T-cell (primary cell): ENCODE measurements around the gene OSBPL1A. TPM values are rescaled to one million over a fixed set of nuclear protein-coding genes. Genes with fewer than 3 reads are reported as not detected.

Source experiments
- ATAC-seq, 4 experiments: fragments of 200-7000 bp in 3 of 4; fragments of 150-1000 bp in 1 of 4; cut with Tn5 transposase; replicated peaks in 1 of 4; 1 replicate in 3 of 4; 2 replicates in 1 of 4; pipeline ENCODE4 v1.10.0; 2021; ENCODE audit warnings: moderate library complexity in 3 of 4, mild to moderate bottlenecking in 2 of 4, moderate number of reproducible peaks in 1 of 4
- CTCF ChIA-PET, 2 donors: fragments of 300-600 bp; sonication (Branson Sonifier 250); formaldehyde crosslinking; loops; one replicate each; lab custom pipeline; 2022; ENCODE audit warnings: antibody characterized with exemption in 2 of 2; lab: Charles Lee
- POLR2A ChIA-PET, 2 donors: fragments of 300-600 bp; sonication (Branson Sonifier 250); formaldehyde crosslinking; loops; one replicate each; lab custom pipeline; 2022; ENCODE audit warnings: antibody characterized with exemption in 2 of 2; lab: Charles Lee
- DNase-seq, 35 experiments: peaks; one replicate each; pipeline versions ENCODE4 v3.0.0 to v3.0.0-alpha.2; 2013 to 2023
- H3K27ac ChIP-seq: one replicate; pipeline ENCODE4 v1.5.1; 2013; ENCODE audit warnings: low read length
- H3K27me3 ChIP-seq, 2 experiments: replicated peaks in 1 of 2; 1 replicate in 1 of 2; 2 replicates in 1 of 2; pipeline versions ENCODE4 v1.6.1 to v1.7.0; 2013; ENCODE audit warnings: low read length in 1 of 2, mixed read lengths in 1 of 2; ENCODE audit not compliant: control insufficient read depth in 2 of 2, insufficient read depth in 2 of 2; ENCODE audit errors: extremely low read depth in 1 of 2
- H3K36me3 ChIP-seq, 2 donors: 1 replicate in 1 of 2; 2 replicates in 1 of 2; pipeline versions ENCODE4 v1.6.1 to v1.7.0; 2013; ENCODE audit warnings: low read length in 1 of 2; ENCODE audit not compliant: control insufficient read depth in 2 of 2, insufficient read depth in 1 of 2; ENCODE audit errors: extremely low read depth in 1 of 2
- H3K4me1 ChIP-seq, 2 experiments: 1 replicate in 1 of 2; 2 replicates in 1 of 2; pipeline versions ENCODE4 v1.6.1 to v1.7.0; 2013; ENCODE audit warnings: low read length in 2 of 2, mixed read lengths in 1 of 2; ENCODE audit not compliant: insufficient read depth in 2 of 2, control insufficient read depth in 1 of 2; ENCODE audit errors: extremely low read depth in 1 of 2
- H3K4me3 ChIP-seq, 2 donors: 1 replicate in 1 of 2; 2 replicates in 1 of 2; pipeline versions ENCODE4 v1.5.1 to v1.7.0; 2013; ENCODE audit warnings: mild to moderate bottlenecking in 2 of 2, low read length in 1 of 2, moderate library complexity in 1 of 2; ENCODE audit not compliant: control insufficient read depth in 1 of 2; ENCODE audit errors: extremely low read depth in 1 of 2
- H3K9me3 ChIP-seq: 2 replicates; pipeline ENCODE4 v1.7.0; 2013
- H3K27ac Mint-ChIP-seq, 2 donors: one replicate each; pipeline ENCODE4 v1.8.0; 2020 to 2021; ENCODE audit warnings: mild to moderate bottlenecking in 2 of 2, mixed read lengths in 2 of 2
- H3K27me3 Mint-ChIP-seq, 2 donors: one replicate each; pipeline ENCODE4 v1.8.0; 2021 to 2022; ENCODE audit warnings: mixed read lengths in 2 of 2
- H3K36me3 Mint-ChIP-seq: one replicate; pipeline ENCODE4 v1.8.0; 2021; ENCODE audit warnings: mixed read lengths
- H3K4me1 Mint-ChIP-seq, 3 donors: one replicate each; pipeline ENCODE4 v1.8.0; 2020 to 2022; ENCODE audit warnings: mixed read lengths in 3 of 3, mild to moderate bottlenecking in 1 of 3
- H3K4me3 Mint-ChIP-seq, 3 donors: one replicate each; pipeline ENCODE4 v1.8.0; 2020 to 2022; ENCODE audit warnings: mild to moderate bottlenecking in 3 of 3, mixed read lengths in 3 of 3, moderate library complexity in 3 of 3
- H3K9me3 Mint-ChIP-seq, 3 donors: one replicate each; pipeline ENCODE4 v1.8.0; 2020 to 2022; ENCODE audit warnings: mixed read lengths in 3 of 3
- WGBS: methylation state at CpG from one replicate; pipeline ENCODE4 v1.1.5; 2013; ENCODE audit warnings: missing lambda C conversion rate; ENCODE audit not compliant: insufficient coverage; 5-methylcytosine and 5-hydroxymethylcytosine counted together
- total RNA-seq, 35 experiments: library from RNA in 6 of 35; stranded (reverse) in 6 of 35; fragments of 120-200 nt in 1 of 35; gene quantifications; one replicate each; pipeline versions ENCODE4 v1.2.1 to v1.2.4 and lab custom pipeline; 2013 to 2026

Gene OSBPL1A
- total RNA-seq, 5 donors from 2014 or later (not counting 1 experiment from before 2014, with no cell fraction given), result 3.3 to 6.4 (median 4.0) TPM

GRCh38 chr18:24208270-24209035, 189.2 kb downstream of the OSBPL1A start:
- Histone ChIP-seq H3K9me3 (no peaks in the 10 kb centered on the region), H3K36me3 (no peaks in the 10 kb centered on the region), H3K27me3 (no peaks in the 10 kb centered on the region), H3K27ac (no peak overlapping the region), H3K4me1 (no peaks in the 10 kb centered on the region), H3K4me3 (no peak overlapping the region)
- H3K36me3 Mint-ChIP-seq, result no peaks in the 10 kb centered on the region
- peaks cover 0 to 1% of the 10 kb centered on the region in 2 donors for H3K27me3 Mint-ChIP-seq
- ChIA-PET POLR2A (no interaction called here), CTCF (no interaction called here)
- no peaks in the 10 kb centered on the region for H3K9me3 Mint-ChIP-seq
- no peak overlapping the region for H3K4me3 Mint-ChIP-seq
- no peak overlapping the region for H3K27ac Mint-ChIP-seq
- H3K4me1 Mint-ChIP-seq, result no peaks in the 10 kb centered on the region
- ATAC-seq, result no peak
- WGBS, result no CpG with 5 or more reads among the region's 2 CpGs
- no peak for DNase-seq

- Histone ChIP-seq H3K4me3 (no peak overlapping the region), H3K27me3 (no peaks in the 10 kb centered on the region), H3K4me1 (no peaks in the 10 kb centered on the region), H3K9me3 (no peaks in the 10 kb centered on the region), H3K27ac (no peak overlapping the region), H3K36me3 (no peaks in the 10 kb centered on the region)
- Mint-ChIP-seq H3K4me1 (no peaks in the 10 kb centered on the region), H3K27me3 (peaks cover 0 to 1% of the 10 kb centered on the region in 2 donors), H3K27ac (no peak overlapping the region), H3K4me3 (no peak overlapping the region), H3K36me3 (no peaks in the 10 kb centered on the region), H3K9me3 (no peaks in the 10 kb centered on the region)
- CTCF ChIA-PET, result no interaction called here
- POLR2A ChIA-PET, result no interaction called here
- no peak for ATAC-seq
- DNase-seq, result no peak
- WGBS, result no CpG with 5 or more reads among the region's 3 CpGs
Observed at GRCh38 chr18:24204904-24205303, 192.7 kb downstream of the OSBPL1A start.

GRCh38 chr18:24201699-24202687, 195.6 kb downstream of the OSBPL1A start:
- Histone ChIP-seq H3K4me1 (no peaks in the 10 kb centered on the region), H3K4me3 (no peak overlapping the region), H3K27me3 (peaks cover 0 to 4% of the 10 kb centered on the region in 2 experiments), H3K27ac (no peak overlapping the region), H3K9me3 (no peaks in the 10 kb centered on the region), H3K36me3 (no peaks in the 10 kb centered on the region)
- no peaks in the 10 kb centered on the region for H3K4me1 Mint-ChIP-seq
- no peaks in the 10 kb centered on the region for H3K9me3 Mint-ChIP-seq
- ChIA-PET POLR2A (no interaction called here), CTCF (interaction anchor here in 1 of 2 donors (0.6 kb wide), 1 partner anchor 18 kb away, joined by 3 read pairs; no protein-coding TSS in a partner anchor)
- H3K36me3 Mint-ChIP-seq, result no peaks in the 10 kb centered on the region
- H3K4me3 Mint-ChIP-seq, result no peak overlapping the region
- DNase-seq, result no peak
- H3K27me3 Mint-ChIP-seq, result peaks cover 0 to 1% of the 10 kb centered on the region in 2 donors
- no peak overlapping the region for H3K27ac Mint-ChIP-seq
- 84% methylated on average over 5 of the region's 8 CpGs for WGBS
- no peak for ATAC-seq

- POLR2A ChIA-PET, result no interaction called here
- CTCF ChIA-PET, result interaction anchor here in 1 of 2 donors (0.6 kb wide), 1 partner anchor 1193 kb away, joined by 11 read pairs; no protein-coding TSS in a partner anchor
- no peaks in the 10 kb centered on the region for H3K4me1 ChIP-seq
Observed at GRCh38 chr18:24200494-24201290, 196.9 kb downstream of the OSBPL1A start.

GRCh38 chr18:24199372-24199962, 198.2 kb downstream of the OSBPL1A start:
- DNase-seq, result no peak
- no peak for ATAC-seq
- POLR2A ChIA-PET, result no interaction called here
- Histone ChIP-seq H3K4me1 (no peaks in the 10 kb centered on the region), H3K27ac (no peak overlapping the region), H3K36me3 (no peaks in the 10 kb centered on the region), H3K4me3 (no peak overlapping the region), H3K9me3 (no peaks in the 10 kb centered on the region), H3K27me3 (peaks cover 0 to 4% of the 10 kb centered on the region in 2 experiments)
- WGBS, result no CpG with 5 or more reads among the region's 5 CpGs
- Mint-ChIP-seq H3K4me3 (no peak overlapping the region), H3K36me3 (no peaks in the 10 kb centered on the region), H3K4me1 (no peaks in the 10 kb centered on the region), H3K27ac (no peak overlapping the region), H3K27me3 (no peaks in the 10 kb centered on the region), H3K9me3 (no peaks in the 10 kb centered on the region)
- CTCF ChIA-PET, result no interaction called here

More at GRCh38 chr18:24200494-24201290, 196.9 kb downstream of the OSBPL1A start:
- 88% methylated on average over 4 of the region's 11 CpGs for WGBS
- Histone ChIP-seq H3K9me3 (no peaks in the 10 kb centered on the region), H3K36me3 (no peaks in the 10 kb centered on the region), H3K27ac (no peak overlapping the region), H3K27me3 (peaks cover 0 to 4% of the 10 kb centered on the region in 2 experiments), H3K4me3 (no peak overlapping the region)
- H3K9me3 Mint-ChIP-seq, result no peaks in the 10 kb centered on the region
- H3K4me1 Mint-ChIP-seq, result no peaks in the 10 kb centered on the region
- H3K27me3 Mint-ChIP-seq, result no peaks in the 10 kb centered on the region
- DNase-seq (no peak), ATAC-seq (no peak)
- no peak overlapping the region for H3K4me3 Mint-ChIP-seq
- H3K36me3 Mint-ChIP-seq, result no peaks in the 10 kb centered on the region
- no peak overlapping the region for H3K27ac Mint-ChIP-seq
